K562 (cell line): ENCODE data around the gene RAPGEF5. TPM values are rescaled to one million over a fixed set of nuclear protein-coding genes. Genes with fewer than 3 reads are reported as not detected.

Experiments
- ATAC-seq: fragments of 200-7000 bp; cut with Tn5 transposase; 3 replicates; pipeline ENCODE4 v1.9.1; 2020; ENCODE audit warnings: moderate library complexity
- BruUV-seq: library from RNA; stranded (reverse); fragments of 400-500 nt; replicated peaks from 2 replicates; lab custom pipeline; 2021; lab: Mats Ljungman, UMichigan
- CTCF ChIA-PET: fragments of 300-600 bp; formaldehyde crosslinking; extraction: SDS; loops from one replicate; lab custom pipeline; 2021; ENCODE audit warnings: low intra/inter-chr PET ratio; lab: Yijun Ruan, JAX
- POLR2A ChIA-PET: fragments of 300-600, 350-650 bp; sonication (Branson Sonifier 250); formaldehyde crosslinking; extraction: SDS; loops from one replicate; lab custom pipeline; 2021; ENCODE audit warnings: antibody characterized with exemption, inconsistent platforms; lab: Yijun Ruan, JAX
- DNase-seq, 4 experiments: peaks; one replicate each; pipeline versions ENCODE4 v3.0.0 to v3.0.0-alpha.2; 2011 to 2018; ENCODE audit warnings: low spot score in 3 of 4, mixed read lengths in 3 of 4; ENCODE audit errors: extremely low read depth in 1 of 4
- FAIRE-seq: peaks from 2 replicates; lab custom pipeline; 2011; peaks lifted over from hg19 to GRCh38; lab: Jason Lieb, UNC
- H2AFZ ChIP-seq: 2 replicates; pipeline ENCODE4 v1.6.0; 2011; ENCODE audit warnings: low read depth, low read length, control low read depth, inconsistent platforms
- H3K27ac ChIP-seq: fragments of 200-600 bp; 3 replicates; pipeline ENCODE4 v1.8.0; 2011; ENCODE audit warnings: low read depth, mild to moderate bottlenecking, control low read depth, inconsistent platforms, low read length, moderate library complexity, mixed read lengths; ENCODE audit errors: extremely low read depth
- H3K27me3 ChIP-seq, 2 experiments: fragments of 300-600 bp in 1 of 2; 2 replicates in 1 of 2; 3 replicates in 1 of 2; pipeline versions ENCODE4 v1.6.0 to v1.8.0; 2011; ENCODE audit warnings: inconsistent platforms in 2 of 2, low read length in 2 of 2, mild to moderate bottlenecking in 1 of 2, mixed read lengths in 1 of 2, moderate library complexity in 1 of 2; ENCODE audit not compliant: control insufficient read depth in 2 of 2, insufficient read depth in 2 of 2
- H3K36me3 ChIP-seq: fragments of 300-600 bp; 3 replicates; pipeline ENCODE4 v1.8.0; 2011; ENCODE audit warnings: mild to moderate bottlenecking, low read length, inconsistent platforms; ENCODE audit not compliant: control insufficient read depth, insufficient read depth
- H3K4me1 ChIP-seq, 2 experiments: fragments of 200-600 bp in 1 of 2; replicated peaks in 1 of 2; 2 replicates in 1 of 2; 3 replicates in 1 of 2; pipeline versions ENCODE4 v1.5.1 to v1.8.0; 2011; ENCODE audit warnings: inconsistent platforms in 2 of 2, low read length in 2 of 2, mild to moderate bottlenecking in 1 of 2, mixed read lengths in 1 of 2, moderate library complexity in 1 of 2; ENCODE audit not compliant: control insufficient read depth in 2 of 2, insufficient read depth in 2 of 2
- H3K4me2 ChIP-seq: 2 replicates; pipeline ENCODE4 v1.6.1; 2011; ENCODE audit warnings: low read length, control low read depth, inconsistent platforms, mixed read lengths; ENCODE audit not compliant: insufficient read depth
- H3K4me3 ChIP-seq: fragments of 200-600 bp; sonication (generic), shearing (Covaris generic); 2 replicates; pipeline ENCODE4 v1.5.1; 2016; ENCODE audit warnings: control low read depth, inconsistent platforms
- H3K79me2 ChIP-seq: fragments of 200-600 bp; 3 replicates; pipeline ENCODE4 v1.8.0; 2011; ENCODE audit warnings: low read length, inconsistent platforms; ENCODE audit not compliant: control insufficient read depth, insufficient read depth
- H3K9ac ChIP-seq, 2 experiments: 2 replicates each; pipeline versions ENCODE4 v1.6.0 to v1.6.1; 2011; ENCODE audit warnings: low read depth in 2 of 2, low read length in 2 of 2, control low read depth in 1 of 2, inconsistent platforms in 1 of 2, mild to moderate bottlenecking in 1 of 2, mixed read lengths in 1 of 2; ENCODE audit not compliant: insufficient read depth in 1 of 2
- H3K9me1 ChIP-seq: one replicate; pipeline ENCODE4 v1.6.0; 2011; ENCODE audit warnings: inconsistent platforms, mild to moderate bottlenecking, low read length, moderate library complexity; ENCODE audit not compliant: control insufficient read depth, insufficient read depth
- H3K9me3 ChIP-seq: replicated peaks from 2 replicates; pipeline ENCODE4 v1.5.1; 2011; ENCODE audit warnings: low read depth, low read length, inconsistent platforms; ENCODE audit not compliant: control insufficient read depth, insufficient read depth
- H4K20me1 ChIP-seq: replicated peaks from 2 replicates; pipeline ENCODE4 v1.6.1; 2011; ENCODE audit warnings: low read length, inconsistent platforms, mixed read lengths; ENCODE audit not compliant: control insufficient read depth, insufficient read depth
- CREB3L1 ChIP-seq: fragments of 450-650 bp; IDR thresholded peaks from 2 replicates; pipeline ENCODE4 v1.6.1; 2014; ENCODE audit warnings: low read depth, mild to moderate bottlenecking, moderate library complexity, borderline replicate concordance
- ETV5 ChIP-seq: sonication (generic); formaldehyde crosslinking; IDR thresholded peaks from 2 replicates; pipeline ENCODE4 v1.4.0; 2020; ENCODE audit warnings: low read depth, mild to moderate bottlenecking, missing genetic modification reagents
- LEF1 ChIP-seq: fragments of 450-650 bp; IDR thresholded peaks from 2 replicates; pipeline ENCODE4 v1.6.1; 2016; ENCODE audit warnings: mild to moderate bottlenecking
- MEIS2 ChIP-seq: fragments of 450-650 bp; IDR thresholded peaks from 2 replicates; pipeline ENCODE4 v1.6.1; 2014; ENCODE audit warnings: mild to moderate bottlenecking; ENCODE audit not compliant: partially characterized antibody
- PRDM10 ChIP-seq: fragments of 450-650 bp; IDR thresholded peaks from 2 replicates; pipeline ENCODE4 v1.6.1; 2018; ENCODE audit not compliant: partially characterized antibody
- ZNF431 ChIP-seq: sonication (generic); formaldehyde crosslinking; IDR thresholded peaks from 2 replicates; pipeline ENCODE4 v1.8.0; 2022; ENCODE audit warnings: mild to moderate bottlenecking, missing genetic modification reagents
- WGBS: fragments of 100-300 bp; shearing (Covaris generic); methylation state at CpG from one replicate; pipeline ENCODE4 v1.1.6; 2016; ENCODE audit warnings: low coverage, mixed read lengths; ENCODE audit not compliant: insufficient coverage; ENCODE audit errors: missing lambda C conversion rate; 5-methylcytosine and 5-hydroxymethylcytosine counted together
- in situ Hi-C: fragments of 300-500 bp; cut with MboI; formaldehyde crosslinking; loops from 4 replicates; pipeline ENCODE4 v1.15.0; 2018; ENCODE audit warnings: inconsistent platforms, mixed read lengths
- intact Hi-C: fragments of 100-400 bp; cut with micrococcal nuclease; formaldehyde crosslinking; loops from 2 replicates; pipeline ENCODE4 v1.14.2; 2022
- polyA plus RNA-seq, 8 experiments: library from polyadenylated mRNA; depleted of rRNA in 4 of 8; stranded (reverse) in 5 of 8; unstranded in 3 of 8; fragments of >200 nt; fragmentation: Nextera tagmentation in 2 of 8; fragmentation: Illumina TruSeq in 1 of 8; extraction: Ambion mirVana in 2 of 8; extraction: Trizol in 1 of 8; gene quantifications; 2 replicates each; pipeline versions ENCODE4 v1.2.1 to v1.2.3, GENCODE V29; 2011 to 2014; ENCODE audit warnings: inconsistent platforms in 1 of 8, missing spikeins in 1 of 8
- total RNA-seq, 7 experiments: library from RNA; depleted of rRNA in 6 of 7; stranded (reverse); fragments of >200 nt in 6 of 7; fragmentation: Illumina TruSeq in 2 of 7; extraction: Trizol in 2 of 7; gene quantifications; 2 replicates each; pipeline versions ENCODE4 v1.2.1 to v1.2.3, GENCODE V29; 2011 to 2021; ENCODE audit warnings: low replicate concordance in 1 of 7

Gene RAPGEF5
- total and polyA plus RNA-seq, 9 of the 15 experiments (the other 6 are each of a cell fraction or from before 2014, with no cell fraction given): 0.39 to 2.0 (median 1.1) TPM

GRCh38 chr7:22120391-22121053, 236.4 kb downstream of the RAPGEF5 start:
- H3K36me3 ChIP-seq: no peaks in the 10 kb centered on the region
- H3K79me2 ChIP-seq: no peaks in the 10 kb centered on the region
- no peaks in the 10 kb centered on the region for H4K20me1 ChIP-seq
- WGBS: 53% methylated on average over 8 of the region's 8 CpGs
- no peak overlapping the region for H3K27ac ChIP-seq
- CTCF ChIA-PET: no interaction called here
- no peak overlapping the region for H3K9ac ChIP-seq
- H2AFZ ChIP-seq: no peak overlapping the region
- in situ Hi-C loops: loop anchor here (25.0 kb wide), 1 partner anchor 617 kb away; the partner anchor contains the start of gene IL6
- no peak for DNase-seq
- ATAC-seq: no peak
- intact Hi-C loops: loop anchor here (5.0 kb wide), 1 partner anchor 47 kb away; no protein-coding TSS in a partner anchor
- TF ChIP-seq ETV5 (CRISPR knock-in tag) (0 out of 2 replicates have a peak, but pooled peaks have one; percentile 27), ZNF431 (CRISPR knock-in tag) (no peak), PRDM10 (peak; percentile 56), CREB3L1 (no peak), LEF1 (no peak), MEIS2 (peak; percentile 13)
- TF ChIP-seq, all 486 proteins: peak for 3
- FAIRE-seq: no peak
- BruUV-seq: no TSS peak
- H3K9me1 ChIP-seq: no peaks in the 10 kb centered on the region
- H3K9me3 ChIP-seq: no peaks in the 10 kb centered on the region
- no peak overlapping the region for H3K4me3 ChIP-seq
- POLR2A ChIA-PET: interaction anchor here (1.1 kb wide), 1 partner anchor 10 kb away, joined by 3 read pairs; no protein-coding TSS in a partner anchor
- H3K4me2 ChIP-seq: no peak overlapping the region
- H3K27me3 ChIP-seq: peaks cover 2 to 6% of the 10 kb centered on the region in 2 experiments; a peak in 2 of 5 replicates
- H3K4me1 ChIP-seq: peaks cover 3 to 22% of the 10 kb centered on the region in 2 experiments; a peak in 3 of 5 replicates
